ENCODE measurements around the gene DENND1C.
"Not testable (repeated sequence)": the region's sequence is repeated elsewhere in the genome, so short reads cannot be mapped to it uniquely, and the experiment has no call there.

DENND1C gene

GRCh38 chr19:6457958-6458694 lies 23.5 kb downstream of the DENND1C start:
- no peak for DNase-seq (ENCODE audit: low read depth, low spot score)

GRCh38 chr19:6455924-6456323 lies 25.7 kb downstream of the DENND1C start:
- no peak for DNase-seq (ENCODE audit: low read depth, low spot score)

DNA sequence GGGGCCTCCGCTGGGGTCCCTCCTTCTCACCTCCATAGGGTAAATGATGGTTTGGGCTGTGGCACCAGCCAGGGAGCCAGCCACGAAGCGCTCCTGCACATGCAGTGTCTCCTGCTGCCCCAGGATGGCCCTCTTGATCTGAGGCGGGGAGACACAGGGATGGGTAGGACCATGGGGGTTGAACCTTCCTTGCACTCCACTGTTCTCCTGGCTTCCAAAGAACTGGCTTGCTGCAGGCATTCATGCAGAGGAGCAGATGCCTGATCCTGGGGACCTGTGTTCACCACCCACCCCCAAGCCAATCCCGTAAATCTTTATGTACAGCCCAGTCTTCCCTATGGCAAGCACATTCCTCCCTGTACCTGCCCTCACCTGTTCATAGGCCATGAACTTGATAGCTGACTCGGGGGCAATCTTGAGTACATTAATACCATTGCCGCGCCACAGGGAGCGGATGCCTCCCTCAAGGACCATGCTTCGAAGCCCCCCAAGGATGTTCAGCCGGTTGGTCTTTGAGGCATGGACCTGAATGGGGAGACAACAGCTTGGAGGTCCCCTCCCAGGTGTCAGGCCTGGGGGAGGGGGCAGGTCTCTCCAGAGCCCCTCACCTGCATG lies 27.5 kb downstream of the DENND1C start:
- no peak for DNase-seq (ENCODE audit: low read depth, low spot score)

DNA sequence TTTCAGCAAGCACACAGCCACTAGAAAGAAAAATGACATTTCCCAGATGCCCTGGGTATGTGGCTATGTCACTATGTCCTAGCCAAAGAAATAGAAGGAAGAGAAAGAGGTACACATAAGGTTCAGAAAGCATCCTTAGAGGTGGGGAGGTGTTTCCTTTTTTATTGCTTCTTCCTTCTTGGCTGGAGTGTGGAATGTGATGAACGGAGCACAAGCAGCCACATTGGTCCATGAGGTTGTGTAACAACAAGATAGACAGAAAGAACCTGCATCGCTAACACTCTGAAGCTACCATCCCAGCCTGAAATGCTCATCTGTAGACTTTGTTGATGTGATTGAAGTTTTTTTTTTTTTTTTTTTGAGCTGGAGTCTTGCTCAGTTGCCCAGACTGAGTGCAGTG lies 28.7 kb downstream of the DENND1C start:
- no peak for DNase-seq (ENCODE audit: low read depth, low spot score)

DNA sequence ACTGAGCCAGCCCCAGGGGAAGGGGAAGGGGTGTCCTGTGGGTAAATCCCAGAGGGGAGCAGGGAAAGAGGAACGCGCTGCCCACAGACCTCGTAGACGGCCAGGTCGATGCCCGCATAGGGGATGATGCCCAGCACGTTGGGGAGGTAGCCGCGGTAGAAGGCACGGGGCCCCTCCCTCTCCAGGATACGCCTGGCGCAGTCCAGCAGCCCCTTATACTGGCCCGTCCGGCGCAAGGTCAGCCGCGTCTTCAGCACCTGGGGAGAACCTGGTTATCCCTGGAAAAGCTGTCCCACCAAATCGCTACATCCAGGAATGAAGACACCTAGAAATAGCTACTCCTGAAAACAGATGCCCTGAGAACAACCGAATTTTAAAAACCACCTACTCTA lies 29.4 kb downstream of the DENND1C start:
- no peak for DNase-seq (ENCODE audit: low read depth, low spot score)

GRCh38 chr19:6451583-6452222 lies 29.9 kb downstream of the DENND1C start:
- DNase-seq (ENCODE audit: low read depth, low spot score): no peak

DNA sequence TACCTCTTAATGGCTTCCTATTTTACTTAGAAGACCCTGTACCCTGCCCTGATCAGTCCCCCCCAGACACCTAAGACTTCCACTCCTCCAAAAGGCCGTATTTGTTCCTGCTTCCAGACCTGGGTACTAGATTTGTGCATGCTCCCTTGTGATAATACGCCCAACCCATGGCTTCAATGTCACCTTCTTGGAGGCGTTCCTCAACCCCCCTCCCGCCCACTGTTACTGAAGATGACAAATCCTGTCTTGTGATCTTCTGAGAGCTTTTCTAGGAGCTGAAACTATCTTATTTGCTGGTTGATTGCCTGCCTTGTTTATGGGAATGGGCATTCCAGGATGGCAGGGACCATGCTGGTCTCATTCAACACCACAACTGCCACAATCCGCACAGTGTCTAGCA lies 31.4 kb downstream of the DENND1C start:
- DNase-seq (ENCODE audit: low read depth, low spot score): no peak

- no peak for DNase-seq (ENCODE audit: low read depth, low spot score)
Observed at GRCh38 chr19:6448045-6448444, 33.5 kb downstream of the DENND1C start.

- no peak for DNase-seq (ENCODE audit: low read depth, low spot score)
Observed at GRCh38 chr19:6446452-6446851, 35.1 kb downstream of the DENND1C start.

DNA sequence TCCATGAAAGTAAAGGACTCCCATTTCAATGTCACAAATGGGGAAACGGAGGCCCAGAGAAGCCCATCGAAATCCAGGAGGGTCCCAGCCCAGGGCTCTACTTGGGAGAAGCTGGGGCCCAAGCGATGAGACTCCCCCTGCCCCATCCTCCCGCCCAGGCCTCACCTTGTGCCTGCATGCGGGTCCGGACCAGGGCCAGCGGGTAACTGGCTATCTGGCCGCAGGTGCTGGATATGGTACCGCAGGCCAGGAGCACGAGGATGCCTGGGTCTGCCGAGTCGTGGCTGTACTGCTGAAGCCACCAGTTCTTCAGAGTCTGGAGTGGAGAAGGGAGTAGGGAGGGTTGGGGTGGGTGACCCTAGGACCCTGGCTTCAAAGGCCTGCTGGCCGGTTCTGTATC lies 37.6 kb downstream of the DENND1C start:
- no peak for DNase-seq (ENCODE audit: low read depth, low spot score)

- no peak for DNase-seq (ENCODE audit: low read depth, low spot score)
Observed at GRCh38 chr19:6442087-6442688, 39.4 kb downstream of the DENND1C start.

DNA sequence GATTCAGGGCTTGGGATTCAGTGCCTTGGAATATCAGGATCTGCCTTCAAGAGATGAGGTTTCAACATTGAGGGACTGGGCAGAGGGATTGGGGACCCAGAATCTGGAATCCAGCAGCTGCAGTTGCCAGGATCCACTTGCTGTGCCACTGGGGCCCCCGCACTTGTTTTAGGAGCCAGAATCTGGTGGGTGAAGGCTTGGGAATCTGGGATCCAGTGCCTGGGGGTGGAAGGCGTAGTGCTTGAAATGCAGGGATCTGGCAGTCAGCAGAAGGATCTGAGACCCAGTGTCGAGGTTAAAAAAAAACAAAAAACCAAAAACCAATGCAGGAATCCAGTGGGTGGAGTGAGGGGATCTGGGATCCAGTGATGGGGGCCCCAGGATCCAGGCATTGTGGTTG lies 40.7 kb downstream of the DENND1C start:
- no peak for DNase-seq (ENCODE audit: low read depth, low spot score)

DNA sequence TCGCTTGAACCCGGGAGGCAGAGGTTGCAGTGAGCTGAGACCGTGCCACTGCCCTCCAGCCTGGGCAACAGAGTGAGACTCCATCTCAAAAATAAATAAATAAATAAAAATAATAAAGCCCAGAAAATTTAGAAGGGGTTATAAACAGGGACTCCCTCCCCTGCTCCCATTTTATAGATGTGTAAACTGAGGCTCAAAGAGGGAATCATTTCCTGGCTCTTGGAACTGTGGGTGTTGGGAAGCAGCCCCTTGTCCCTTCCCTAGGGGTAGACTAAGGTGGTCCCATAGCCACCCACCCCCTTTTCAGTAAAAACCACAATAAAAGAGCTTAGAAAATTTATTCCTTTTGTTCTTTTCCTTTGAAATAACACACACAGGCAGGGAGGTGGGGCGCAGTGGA lies 41.8 kb downstream of the DENND1C start:
- DNase-seq (ENCODE audit: low read depth, low spot score): no peak

- DNase-seq (ENCODE audit: low read depth, low spot score): no peak
Observed at GRCh38 chr19:6433663-6434062, 47.9 kb downstream of the DENND1C start, which contains the start of gene SLC25A41. SLC25A41 (minus strand) TSS chr19:6433763; CDS start chr19:6433693, 70 bp downstream.

GRCh38 chr19:6433165-6433564 lies 48.4 kb downstream of the DENND1C start:
- DNase-seq (ENCODE audit: low read depth, low spot score): no peak

DNA sequence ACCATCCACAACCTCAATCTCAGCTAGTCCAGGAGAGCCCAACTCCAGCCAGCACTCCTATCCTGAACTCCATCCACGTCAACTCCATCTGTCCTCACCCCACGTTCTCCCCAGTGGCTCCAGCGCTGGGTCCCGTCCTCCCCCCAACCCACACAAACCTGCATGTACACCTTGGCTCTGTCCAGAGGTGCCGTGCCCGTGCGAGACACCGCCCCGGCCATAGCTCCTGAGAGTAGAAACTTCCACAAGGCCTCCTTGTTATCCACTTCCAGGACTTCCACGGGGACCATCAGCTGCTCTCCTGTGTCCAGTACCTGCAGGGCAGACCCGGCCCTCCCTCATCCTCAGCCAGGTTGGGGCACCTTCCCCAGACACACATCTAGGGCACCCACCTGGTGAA lies 49.7 kb downstream of the DENND1C start:
- DNase-seq (ENCODE audit: low read depth, low spot score): no peak

DNA sequence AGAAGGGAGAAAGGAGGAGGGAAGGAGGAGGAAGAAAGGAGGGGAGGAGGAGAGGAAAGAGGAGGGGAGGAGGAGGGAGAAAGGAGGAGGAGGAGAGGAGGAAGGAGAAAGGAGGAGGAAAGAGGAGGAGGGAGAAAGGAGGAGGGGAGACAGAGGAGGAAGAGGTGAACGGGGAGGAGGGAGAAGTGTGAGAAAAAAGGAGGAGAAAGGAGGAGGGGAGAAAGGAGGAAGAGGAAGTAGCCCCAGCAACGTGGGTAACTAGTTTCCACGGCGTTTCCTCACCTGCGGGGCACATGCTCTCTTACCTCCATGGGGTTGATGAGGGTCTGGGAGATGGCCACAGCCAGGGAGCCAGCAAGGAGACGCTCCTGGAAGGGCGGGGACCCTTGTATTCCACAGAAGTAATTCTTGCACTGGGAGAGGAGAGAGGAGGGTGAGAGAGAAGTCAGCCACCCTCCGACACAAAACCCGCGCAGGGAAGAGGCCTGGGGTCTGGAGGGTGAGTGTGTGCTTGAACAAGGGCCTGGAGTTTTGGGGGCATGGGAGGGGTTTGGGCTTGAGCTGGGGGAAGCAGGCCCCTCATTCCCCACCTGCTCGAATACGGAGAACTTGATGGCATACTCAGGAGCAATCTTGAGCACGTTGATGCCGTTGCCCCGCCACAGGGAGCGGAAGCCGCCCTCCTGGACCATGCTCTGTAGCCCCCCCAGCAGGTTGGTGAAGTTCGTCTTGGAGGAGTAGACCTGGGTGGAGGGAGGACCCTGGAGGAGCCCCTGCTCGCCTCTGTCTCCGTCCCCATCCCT lies 52.0 kb downstream of the DENND1C start:
- no peak for DNase-seq (ENCODE audit: low read depth, low spot score)

GRCh38 chr19:6428692-6429418 lies 52.7 kb downstream of the DENND1C start:
- not testable (repeated sequence) for DNase-seq (ENCODE audit: low read depth, low spot score)

DNA sequence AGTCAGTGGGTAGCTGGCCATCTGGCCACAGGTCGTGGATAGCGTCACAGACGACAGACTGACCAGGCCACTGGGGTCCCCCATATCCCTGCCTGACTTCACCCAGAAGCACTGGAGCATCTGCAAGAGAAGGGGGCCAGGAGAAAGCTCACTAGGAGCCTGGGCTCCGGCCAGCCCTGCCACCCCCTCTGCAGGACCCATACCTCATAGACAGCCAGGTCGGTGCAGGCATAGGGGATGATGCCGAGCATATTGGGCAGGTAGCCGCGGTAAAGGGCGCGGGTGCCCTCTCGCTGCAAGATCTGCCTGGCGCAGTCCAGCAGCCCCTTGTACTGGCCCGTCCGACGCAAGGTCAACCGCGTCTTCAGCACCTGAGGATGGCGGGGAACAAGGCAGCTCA lies 54.5 kb downstream of the DENND1C start:
- DNase-seq (ENCODE audit: low read depth, low spot score): no peak

GRCh38 chr19:6425732-6426620 lies 55.6 kb downstream of the DENND1C start:
- no peak for DNase-seq (ENCODE audit: low read depth, low spot score)

Measured in brain pericyte (primary cell).